Activated CD8-positive, alpha-beta T cell treated with anti-CD3 and anti-CD28 coated beads, Interleukin-2, amount 10 ng/mL, durations not matched to agents 7 days and 5 days (primary cell): ENCODE results near the gene HECTD3. TPM values are rescaled to one million over a fixed set of nuclear protein-coding genes. Genes with fewer than 3 reads are reported as not detected.
"Not testable (repeated sequence)": the region's sequence is repeated elsewhere in the genome, so short reads cannot be mapped to it uniquely, and the experiment has no call there.

Source experiments
- ATAC-seq: fragments of 150-1000 bp; cut with Tn5 transposase; one replicate; pipeline ENCODE4 v1.10.0; 2021; ENCODE audit warnings: moderate library complexity
- CTCF ChIA-PET: fragments of 350-600 bp; sonication (Branson Sonifier 250); formaldehyde crosslinking; loops from one replicate; lab custom pipeline; 2021; ENCODE audit warnings: antibody characterized with exemption; lab: Charles Lee
- POLR2A ChIA-PET: fragments of 350-600 bp; sonication (Branson Sonifier 250); formaldehyde crosslinking; loops from one replicate; lab custom pipeline; 2021; ENCODE audit warnings: antibody characterized with exemption; lab: Charles Lee
- DNase-seq: peaks from one replicate; pipeline ENCODE4 v3.0.0-alpha.2; 2020
- H3K27ac Mint-ChIP-seq: one replicate; pipeline ENCODE4 v1.8.0; 2021; ENCODE audit warnings: mild to moderate bottlenecking, mixed read lengths
- H3K27me3 Mint-ChIP-seq: one replicate; pipeline ENCODE4 v1.8.0; 2021; ENCODE audit warnings: low read depth, mixed read lengths
- H3K36me3 Mint-ChIP-seq: one replicate; pipeline ENCODE4 v1.8.0; 2021; ENCODE audit warnings: low read depth, mixed read lengths
- H3K4me1 Mint-ChIP-seq: one replicate; pipeline ENCODE4 v1.8.0; 2021; ENCODE audit warnings: low read depth, mixed read lengths
- H3K4me3 Mint-ChIP-seq: one replicate; pipeline ENCODE4 v1.8.0; 2021; ENCODE audit warnings: mild to moderate bottlenecking, mixed read lengths
- H3K9me3 Mint-ChIP-seq: one replicate; pipeline ENCODE4 v1.8.0; 2022; ENCODE audit warnings: mixed read lengths; ENCODE audit not compliant: insufficient read depth
- total RNA-seq, 2 experiments: library from RNA; stranded (reverse); gene quantifications; one replicate each; pipeline ENCODE4 v1.2.3, GENCODE V29; 2021

Gene HECTD3
- total RNA-seq, 2 experiments from 2014 or later: 33.5 to 38.6 TPM

DNA sequence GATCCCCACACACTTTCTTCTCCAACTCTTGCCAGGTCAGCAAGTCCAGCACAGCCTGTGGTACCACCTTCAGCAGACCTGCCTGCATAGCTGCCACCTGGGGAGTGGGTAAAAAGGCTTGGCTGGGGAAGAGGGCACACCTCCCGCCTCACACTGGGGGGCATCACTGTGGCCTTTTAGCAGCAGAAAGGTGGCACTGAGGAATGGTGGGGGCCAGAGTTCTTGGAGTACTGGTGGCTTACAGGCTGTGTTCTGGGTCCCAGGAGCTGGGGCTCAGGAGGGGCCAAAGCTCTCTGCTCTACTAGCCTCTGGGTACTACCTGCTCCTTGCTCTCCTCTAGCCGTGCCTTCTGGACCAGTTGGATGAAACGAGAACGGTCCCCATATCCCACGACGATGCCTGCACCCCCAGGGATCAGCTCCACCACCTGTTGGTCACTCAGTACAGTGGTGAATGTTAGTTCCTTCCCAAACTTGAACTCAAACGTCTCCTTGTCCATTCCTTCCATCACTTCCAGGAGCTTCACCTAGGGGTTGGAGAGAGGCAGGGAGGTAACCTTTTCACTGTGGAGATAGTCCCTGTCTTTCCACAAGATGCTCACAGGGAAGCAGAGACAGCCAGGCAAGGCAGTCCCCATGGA lies 6.7 kb downstream of the HECTD3 start:
- Mint-ChIP-seq H3K4me1 (peaks cover 9% of the 10 kb centered on the region), H3K36me3 (peaks cover 38% of the 10 kb centered on the region), H3K9me3 (no peaks in the 10 kb centered on the region), H3K27me3 (no peaks in the 10 kb centered on the region), H3K27ac (no peak overlapping the region), H3K4me3 (no peak overlapping the region)
- ChIA-PET POLR2A (interaction anchor here (0.6 to 1.4 kb wide), 4 partner anchors 204 to 345 kb away, joined by 3 to 4 read pairs (median 3); partner anchors contain the start of genes PLK3 and RNU5D-1), CTCF (interaction anchor here (1.0 kb wide), 1 partner anchor 204 kb away, joined by 4 read pairs; the partner anchor contains the start of gene PLK3)
- ATAC-seq (no peak), DNase-seq (no peak)

DNA sequence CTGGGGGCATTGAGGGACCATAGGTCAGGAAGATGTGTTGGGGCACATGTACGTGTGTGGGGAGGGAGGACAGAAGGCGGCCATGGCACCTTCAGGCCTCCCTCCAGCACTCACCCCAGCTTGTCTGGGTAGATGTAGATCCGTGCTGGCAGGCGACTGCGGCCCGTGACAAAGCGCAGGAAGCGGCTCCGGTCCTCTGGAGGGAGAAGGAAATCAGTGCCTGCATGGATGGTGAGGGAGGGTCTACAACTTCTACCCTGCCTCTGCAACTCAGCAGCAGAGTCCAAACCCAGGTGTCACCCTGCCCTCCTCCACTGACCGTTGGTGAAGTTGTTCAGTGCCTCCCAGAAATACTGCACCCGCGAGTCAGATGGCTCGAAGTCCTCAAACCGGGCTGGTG lies 7.4 kb downstream of the HECTD3 start:
- Mint-ChIP-seq H3K27me3 (no peaks in the 10 kb centered on the region), H3K36me3 (peaks cover 34% of the 10 kb centered on the region), H3K4me1 (peaks cover 8% of the 10 kb centered on the region), H3K4me3 (no peak overlapping the region), H3K9me3 (no peaks in the 10 kb centered on the region), H3K27ac (no peak overlapping the region)
- POLR2A ChIA-PET: interaction anchor here (0.6 to 1.4 kb wide), 2 partner anchors 8 to 334 kb away, joined by 3 to 5 read pairs; partner anchors contain the start of gene UROD
- DNase-seq: no peak
- CTCF ChIA-PET: no interaction called here
- ATAC-seq: no peak

DNA sequence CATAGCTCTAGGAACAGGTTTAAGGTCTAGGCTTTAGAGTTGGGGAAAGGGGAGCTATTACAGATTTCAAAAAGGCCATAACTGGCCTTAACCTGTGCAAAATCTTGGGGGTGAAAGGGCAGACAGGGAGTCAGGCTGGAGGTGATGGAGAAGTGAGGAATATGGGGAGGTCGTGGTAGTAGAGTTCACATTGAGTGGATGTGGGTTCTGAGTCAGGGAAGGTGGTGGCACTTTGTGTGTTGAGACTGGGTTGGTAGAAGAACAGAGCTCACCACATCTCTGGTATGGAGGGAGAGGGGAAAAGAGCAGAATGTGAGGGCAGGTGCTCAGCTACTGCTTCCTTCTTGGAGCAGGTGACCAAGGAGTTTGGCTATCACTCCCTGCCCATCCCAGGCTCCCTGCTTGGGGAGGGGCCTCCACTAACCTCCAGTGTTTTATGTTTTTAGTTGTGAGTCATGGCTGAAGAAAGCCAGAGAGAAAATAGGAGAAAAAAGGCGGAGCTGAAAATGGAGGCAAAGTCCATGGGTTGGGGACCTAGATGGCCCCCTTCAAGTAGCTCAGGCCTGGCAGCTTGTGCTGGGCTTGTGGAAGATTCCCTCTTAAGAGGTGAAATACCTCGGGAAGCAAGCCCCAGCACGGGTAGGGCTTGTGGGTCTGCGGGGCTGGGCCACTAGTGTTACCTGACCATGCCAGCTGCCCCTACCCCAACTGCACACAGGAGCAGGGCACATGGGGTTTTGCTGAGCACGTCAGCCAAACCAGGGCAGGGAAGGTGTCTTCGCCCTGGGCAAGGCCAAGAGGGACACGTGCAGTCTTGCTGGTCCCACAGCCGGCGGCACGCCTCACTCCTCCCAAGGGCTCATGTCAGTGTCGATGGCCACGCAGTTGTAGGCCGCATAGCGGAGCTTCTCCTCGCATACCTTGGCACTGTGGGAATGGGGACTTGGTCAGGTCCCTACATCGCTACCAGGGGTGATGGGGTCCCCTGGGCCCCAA lies 8.2 kb downstream of the HECTD3 start:
- CTCF ChIA-PET: no interaction called here
- ATAC-seq (no peak), DNase-seq (no peak)
- Mint-ChIP-seq H3K4me1 (peaks cover 8% of the 10 kb centered on the region), H3K36me3 (peaks cover 29% of the 10 kb centered on the region), H3K27me3 (no peaks in the 10 kb centered on the region), H3K9me3 (no peaks in the 10 kb centered on the region), H3K27ac (no peak overlapping the region), H3K4me3 (no peak overlapping the region)
- POLR2A ChIA-PET: interaction anchor here (0.6 to 1.4 kb wide), 2 partner anchors 9 to 334 kb away, joined by 3 to 5 read pairs; partner anchors contain the start of gene UROD

DNA sequence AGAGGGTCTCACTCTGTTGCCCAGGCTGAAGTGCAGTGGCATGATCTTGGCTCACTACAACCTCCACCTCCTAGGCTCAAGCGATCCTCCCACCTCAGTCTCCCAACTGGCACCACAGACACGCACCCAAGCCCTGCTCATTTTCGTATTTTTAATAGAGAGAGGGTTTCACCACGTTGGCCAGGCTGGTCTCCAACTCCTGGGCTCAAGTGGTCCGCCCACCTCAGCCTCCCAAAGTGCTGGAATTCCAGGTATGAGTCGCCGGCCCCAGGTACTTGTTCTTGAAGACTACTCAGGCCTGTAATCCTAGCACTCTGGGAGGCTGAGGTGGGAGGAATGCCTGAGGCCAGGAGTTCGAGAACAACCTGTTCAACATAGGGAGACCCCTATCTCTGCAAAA lies 9.5 kb downstream of the HECTD3 start:
- DNase-seq, CTCF ChIA-PET, H3K27me3 Mint-ChIP-seq, ATAC-seq, H3K4me1 Mint-ChIP-seq, H3K9me3 Mint-ChIP-seq, H3K4me3 Mint-ChIP-seq, POLR2A ChIA-PET: not testable (repeated sequence)
- H3K36me3 Mint-ChIP-seq: peaks cover 29% of the 10 kb centered on the region
- H3K27ac Mint-ChIP-seq: peak overlapping the region; percentile 46

DNA sequence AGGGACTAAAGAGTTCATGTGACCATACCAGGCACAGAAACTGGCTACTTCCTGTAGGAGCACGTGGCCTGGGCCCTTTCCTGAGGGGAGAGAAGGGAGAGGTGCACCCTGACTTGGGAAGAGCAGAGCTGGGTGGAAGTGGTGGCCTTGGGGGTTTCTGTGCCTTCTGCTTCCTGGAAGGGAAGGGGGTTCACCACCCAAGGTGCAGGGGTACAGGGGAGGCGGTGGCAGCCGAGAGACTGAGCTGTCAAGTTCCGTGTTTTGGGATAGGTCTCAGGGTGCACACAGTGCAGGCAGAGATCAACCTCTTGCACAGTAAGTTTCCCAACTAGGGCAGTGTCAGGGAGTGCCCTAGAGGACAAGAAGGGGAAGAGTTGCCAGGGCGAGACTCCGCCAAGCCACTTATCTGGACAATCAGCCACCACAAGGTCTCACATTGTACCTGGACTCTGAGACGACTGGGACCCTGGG lies 10.1 kb downstream of the HECTD3 start:
- DNase-seq: no peak
- Mint-ChIP-seq H3K4me1 (peaks cover 8% of the 10 kb centered on the region), H3K4me3 (no peak overlapping the region), H3K27me3 (no peaks in the 10 kb centered on the region), H3K9me3 (no peaks in the 10 kb centered on the region), H3K36me3 (peaks cover 29% of the 10 kb centered on the region), H3K27ac (peak overlapping the region; percentile 46)
- POLR2A ChIA-PET: no interaction called here
- ATAC-seq: no peak
- CTCF ChIA-PET: no interaction called here

DNA sequence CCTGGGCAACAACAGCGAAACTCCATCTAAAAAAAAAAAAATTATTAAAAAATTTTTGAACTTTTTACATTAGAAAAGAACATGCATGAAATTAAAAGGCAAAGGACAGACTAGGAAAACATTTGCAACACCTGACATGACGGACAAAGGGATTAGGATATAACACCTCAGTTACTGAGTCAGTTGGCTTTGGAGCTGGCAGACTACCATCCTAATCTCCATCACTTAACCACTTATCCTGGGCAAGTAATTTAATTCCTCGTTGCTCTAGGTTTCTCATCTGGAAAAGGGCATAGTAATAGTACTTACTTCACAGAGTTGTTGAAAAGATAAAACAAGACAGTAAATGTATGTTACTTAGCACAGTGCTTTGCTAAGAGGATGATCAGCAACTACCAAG lies 11.9 kb downstream of the HECTD3 start:
- DNase-seq (no peak), ATAC-seq (no peak)
- H3K4me1 Mint-ChIP-seq: peaks cover 8% of the 10 kb centered on the region
- ChIA-PET POLR2A (no interaction called here), CTCF (interaction anchor here (0.9 to 1.5 kb wide), 4 partner anchors 11 to 211 kb away, joined by 3 to 4 read pairs (median 3); partner anchors contain the start of genes BEST4, HECTD3 and UROD)
- H3K36me3 Mint-ChIP-seq: peaks cover 17% of the 10 kb centered on the region
- no peaks in the 10 kb centered on the region for H3K9me3 Mint-ChIP-seq
- H3K27ac Mint-ChIP-seq: no peak overlapping the region
- no peak overlapping the region for H3K4me3 Mint-ChIP-seq
- no peaks in the 10 kb centered on the region for H3K27me3 Mint-ChIP-seq

DNA sequence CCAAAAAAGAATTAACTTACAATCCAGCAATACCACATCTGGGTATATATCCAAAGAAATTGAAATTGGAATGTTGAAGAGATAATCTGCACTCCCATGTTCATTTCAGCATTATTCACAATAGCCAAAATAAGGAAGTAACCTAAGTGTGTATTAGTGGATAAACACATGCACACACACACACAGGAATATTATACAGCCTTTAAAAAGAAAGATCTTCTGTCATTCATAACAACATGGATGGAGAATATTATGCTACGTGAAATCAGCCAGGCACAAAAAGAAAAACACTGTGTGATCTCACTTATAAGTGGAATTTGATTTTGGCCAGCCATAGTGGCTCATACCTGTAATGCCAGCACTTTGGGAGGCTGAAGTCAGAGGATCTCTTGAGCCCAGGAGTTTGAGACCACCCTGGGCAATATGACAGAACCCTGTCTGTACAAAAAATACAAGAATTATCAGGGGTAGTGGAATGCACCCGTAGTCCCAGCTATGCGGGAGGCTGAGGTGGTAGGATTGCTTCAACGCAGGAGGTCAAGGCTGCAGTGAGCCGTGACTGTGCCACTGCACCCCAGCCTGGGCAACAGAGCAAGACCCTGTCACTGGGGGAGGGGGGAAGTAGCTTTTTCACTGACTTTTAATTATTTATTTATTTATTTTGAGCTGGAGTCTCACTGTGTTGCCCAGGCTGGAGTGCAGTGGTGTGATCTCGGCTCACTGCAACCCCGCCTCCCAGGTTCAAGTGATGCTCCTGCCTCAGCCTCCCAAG lies 15.5 kb downstream of the HECTD3 start:
- H3K27me3 Mint-ChIP-seq: no peaks in the 10 kb centered on the region
- no peak for DNase-seq
- ChIA-PET CTCF (interaction anchor here (1.1 kb wide), 1 partner anchor 9 kb away, joined by 4 read pairs; the partner anchor contains the start of gene EIF2B3), POLR2A (no interaction called here)
- ATAC-seq: no peak
- no peaks in the 10 kb centered on the region for H3K9me3 Mint-ChIP-seq
- H3K27ac Mint-ChIP-seq: no peak overlapping the region
- no peak overlapping the region for H3K4me3 Mint-ChIP-seq
- no peaks in the 10 kb centered on the region for H3K36me3 Mint-ChIP-seq
- peaks cover 4% of the 10 kb centered on the region for H3K4me1 Mint-ChIP-seq

DNA sequence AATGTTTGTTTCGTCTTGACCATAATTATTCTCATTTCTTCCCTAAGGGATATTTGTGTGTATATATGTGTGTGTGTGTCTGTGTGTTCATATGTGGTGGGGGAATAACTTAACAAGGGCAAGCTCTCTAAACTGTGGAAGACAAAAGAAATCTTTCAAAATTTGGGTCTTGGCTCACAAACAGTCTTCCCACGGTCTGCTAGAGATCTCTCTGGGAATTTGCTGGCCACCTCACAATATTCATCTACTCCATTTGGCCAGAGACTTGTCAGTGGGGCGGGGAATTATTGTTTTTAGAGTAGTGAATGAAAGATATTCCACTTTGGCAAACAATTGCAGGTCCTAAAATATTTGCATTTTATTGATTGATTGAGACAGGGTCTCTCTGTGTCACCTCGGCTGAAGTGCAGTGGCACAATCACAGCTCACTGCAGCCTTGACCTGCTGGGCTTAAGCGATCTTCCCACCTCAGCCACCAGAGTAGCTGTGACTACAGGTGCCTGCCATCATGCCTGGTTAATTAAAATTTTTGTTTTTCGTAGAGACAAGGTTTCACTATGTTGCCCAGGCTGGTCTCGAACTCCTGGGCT lies 16.7 kb downstream of the HECTD3 start:
- CTCF ChIA-PET: no interaction called here
- H3K36me3 Mint-ChIP-seq: no peaks in the 10 kb centered on the region
- no peak overlapping the region for H3K27ac Mint-ChIP-seq
- no peaks in the 10 kb centered on the region for H3K27me3 Mint-ChIP-seq
- no peaks in the 10 kb centered on the region for H3K4me1 Mint-ChIP-seq
- POLR2A ChIA-PET: no interaction called here
- no peak for DNase-seq
- H3K9me3 Mint-ChIP-seq: no peaks in the 10 kb centered on the region
- no peak overlapping the region for H3K4me3 Mint-ChIP-seq
- no peak for ATAC-seq

DNA sequence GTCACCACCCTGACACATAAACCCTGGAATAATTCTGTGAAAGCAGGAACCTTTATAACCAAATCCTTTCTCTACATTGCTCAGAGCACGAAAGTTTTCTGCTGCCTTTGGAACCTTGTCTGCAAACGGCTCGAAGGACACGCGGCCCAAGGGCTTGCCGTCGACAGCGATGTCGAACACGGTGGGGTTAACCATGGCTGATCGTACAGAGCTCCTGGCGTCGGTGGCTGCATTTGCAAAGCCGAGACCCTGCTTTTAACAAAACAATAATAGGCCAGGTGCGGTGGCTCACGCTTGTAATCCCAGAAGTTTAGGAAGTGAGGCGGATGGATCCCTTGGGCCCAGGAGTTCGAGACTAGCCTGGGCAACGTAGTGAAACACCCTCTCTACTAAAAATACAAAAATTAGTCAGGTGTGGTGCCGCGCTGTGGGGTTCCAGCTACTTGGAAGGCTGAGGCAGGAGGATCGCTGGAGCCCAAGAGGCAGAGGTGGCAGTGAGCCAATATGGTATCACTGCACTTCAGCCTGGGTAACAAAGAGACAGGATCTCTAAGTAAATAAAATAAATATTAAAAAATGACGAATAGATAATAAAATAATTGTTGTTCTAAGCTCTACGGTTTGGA lies 22.5 kb downstream of the HECTD3 start:
- ChIA-PET POLR2A (interaction anchor here (1.2 to 2.4 kb wide), 2 partner anchors 22 to 267 kb away, joined by 6 to 7 read pairs; partner anchors contain the start of genes HECTD3 and UROD), CTCF (interaction anchor here (0.8 kb wide), 1 partner anchor 202 kb away, joined by 3 read pairs; no protein-coding TSS in a partner anchor)
- Mint-ChIP-seq H3K9me3 (no peaks in the 10 kb centered on the region), H3K4me1 (peaks cover 17% of the 10 kb centered on the region), H3K4me3 (no peak overlapping the region), H3K27me3 (no peaks in the 10 kb centered on the region), H3K27ac (no peak overlapping the region), H3K36me3 (peaks cover 7% of the 10 kb centered on the region)
- no peak for ATAC-seq
- DNase-seq: no peak

DNA sequence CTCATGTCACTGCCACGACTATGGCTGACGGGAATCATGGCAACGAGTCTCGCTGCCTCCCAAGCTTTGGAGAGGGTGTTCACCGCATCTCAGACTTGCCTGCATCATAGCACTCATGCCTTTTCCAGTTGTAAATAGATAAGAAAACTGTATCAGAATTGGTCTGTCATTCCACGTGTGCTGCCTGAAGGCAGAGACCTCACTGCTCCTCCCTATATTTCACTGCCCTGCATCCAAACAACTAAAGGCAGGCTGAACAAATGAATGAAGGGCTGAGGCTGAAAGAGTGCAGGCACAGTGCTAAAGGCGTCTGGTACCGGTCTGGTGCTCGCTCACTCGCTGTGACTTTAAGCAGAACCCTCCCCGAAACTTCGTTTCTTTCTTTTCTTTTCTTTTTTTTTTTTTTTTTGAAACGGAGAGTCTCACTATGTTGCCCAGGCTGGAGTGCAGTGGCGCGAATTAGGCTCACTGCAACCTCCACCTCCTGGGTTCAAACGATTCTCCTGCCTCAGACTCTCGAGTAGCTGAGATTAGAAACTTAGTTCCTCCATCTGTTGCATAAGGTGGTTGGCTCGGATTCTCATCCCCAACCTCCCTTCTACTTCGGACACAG lies 25.3 kb downstream of the HECTD3 start:
- Mint-ChIP-seq H3K4me1 (peaks cover 17% of the 10 kb centered on the region), H3K4me3 (peak overlapping the region; percentile 98), H3K27ac (peak overlapping the region; percentile 93), H3K36me3 (peaks cover 12% of the 10 kb centered on the region), H3K27me3 (no peaks in the 10 kb centered on the region), H3K9me3 (no peaks in the 10 kb centered on the region)
- ChIA-PET CTCF (interaction anchor here (0.6 to 2.0 kb wide), 9 partner anchors 11 to 507 kb away, joined by 3 to 6 read pairs (median 4); partner anchors contain the start of genes HECTD3, PLK3 and UROD), POLR2A (interaction anchor here (0.7 to 3.2 kb wide), 10 partner anchors 26 to 354 kb away, joined by 3 to 19 read pairs (median 6); partner anchors contain the start of genes HECTD3, MUTYH, PLK3 and RNU5D-1)
- ATAC-seq (peak; percentile 17), DNase-seq (no peak)
